Measurements from ENCODE around the gene TFF2.

GRCh38 chr21:42299324-42300044, 51.3 kb downstream of the TFF2 start:
- TF ChIP-seq, protein P1, sequence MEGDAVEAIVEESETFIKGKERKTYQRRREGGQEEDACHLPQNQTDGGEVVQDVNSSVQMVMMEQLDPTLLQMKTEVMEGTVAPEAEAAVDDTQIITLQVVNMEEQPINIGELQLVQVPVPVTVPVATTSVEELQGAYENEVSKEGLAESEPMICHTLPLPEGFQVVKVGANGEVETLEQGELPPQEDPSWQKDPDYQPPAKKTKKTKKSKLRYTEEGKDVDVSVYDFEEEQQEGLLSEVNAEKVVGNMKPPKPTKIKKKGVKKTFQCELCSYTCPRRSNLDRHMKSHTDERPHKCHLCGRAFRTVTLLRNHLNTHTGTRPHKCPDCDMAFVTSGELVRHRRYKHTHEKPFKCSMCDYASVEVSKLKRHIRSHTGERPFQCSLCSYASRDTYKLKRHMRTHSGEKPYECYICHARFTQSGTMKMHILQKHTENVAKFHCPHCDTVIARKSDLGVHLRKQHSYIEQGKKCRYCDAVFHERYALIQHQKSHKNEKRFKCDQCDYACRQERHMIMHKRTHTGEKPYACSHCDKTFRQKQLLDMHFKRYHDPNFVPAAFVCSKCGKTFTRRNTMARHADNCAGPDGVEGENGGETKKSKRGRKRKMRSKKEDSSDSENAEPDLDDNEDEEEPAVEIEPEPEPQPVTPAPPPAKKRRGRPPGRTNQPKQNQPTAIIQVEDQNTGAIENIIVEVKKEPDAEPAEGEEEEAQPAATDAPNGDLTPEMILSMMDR (IDR thresholded peaks at IDR 0.05): no peak
- TF ChIP-seq POLR2A (IDR thresholded peaks at IDR 0.05): no peak
